ENCODE measurements around the gene TTC12.

DNA sequence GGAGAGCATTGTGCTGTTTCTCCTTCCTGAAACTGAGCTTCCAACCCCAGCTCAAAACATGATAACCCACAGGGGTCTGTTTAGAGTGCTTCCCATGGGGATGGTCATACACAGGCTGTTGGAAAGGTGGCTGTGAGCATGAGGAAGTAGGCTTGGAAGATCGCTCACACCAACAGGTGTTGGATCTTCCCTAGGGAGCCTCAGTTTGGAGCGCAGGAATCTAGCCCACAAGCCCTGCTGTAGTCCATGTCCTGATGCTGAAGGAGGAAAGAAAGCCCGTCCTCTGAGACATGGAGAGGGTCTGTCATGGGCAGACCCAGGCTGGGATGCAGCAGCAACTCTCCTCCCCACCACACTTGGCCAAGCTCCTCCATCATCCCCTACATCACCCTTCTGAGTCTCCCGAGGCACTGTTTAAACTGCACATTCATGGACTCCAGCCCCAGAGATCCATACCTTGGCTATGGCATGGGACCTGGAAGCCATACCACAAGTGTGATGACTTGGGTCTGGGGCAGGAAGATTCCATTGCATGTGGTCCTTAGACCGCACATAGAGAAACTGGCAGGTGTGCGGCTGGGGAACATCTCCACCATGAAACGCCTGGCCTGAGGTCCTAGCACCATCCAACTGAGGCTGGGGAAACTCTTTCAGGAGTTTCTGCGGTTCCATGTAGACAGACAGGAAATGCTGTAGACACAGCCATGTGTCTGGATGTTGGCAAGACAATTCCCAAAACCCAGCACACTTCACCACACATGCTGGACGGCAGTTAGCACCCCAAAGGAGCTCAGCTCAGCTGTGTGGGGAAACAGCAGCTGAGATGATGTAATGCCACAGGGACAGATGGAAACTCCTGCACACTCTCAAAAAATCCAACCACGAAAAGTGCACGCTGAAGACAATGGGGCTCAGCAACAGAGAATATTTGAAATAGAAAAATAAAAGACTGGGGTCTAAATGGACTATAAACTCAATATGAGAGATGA lies 27.6 kb upstream of the TTC12 start:
- TF ChIP-seq POLR2A (IDR thresholded peaks at IDR 0.05; ENCODE audit: low read length) (no peak), GATA1 (IDR thresholded peaks at IDR 0.05; ENCODE audit: low read depth, low read length) (no peak)
